Measurements from ENCODE around the gene NKX1-1. TPM values are rescaled to one million over a fixed set of nuclear protein-coding genes. Genes with fewer than 3 reads are reported as not detected.

Gene NKX1-1
- total RNA-seq, 1 experiment from 2014 or later, result not detected

GRCh38 chr4:1361431-1361830 lies 44.8 kb downstream of the NKX1-1 start:
- DNase-seq (ENCODE audit: low read depth), result no peak

DNA sequence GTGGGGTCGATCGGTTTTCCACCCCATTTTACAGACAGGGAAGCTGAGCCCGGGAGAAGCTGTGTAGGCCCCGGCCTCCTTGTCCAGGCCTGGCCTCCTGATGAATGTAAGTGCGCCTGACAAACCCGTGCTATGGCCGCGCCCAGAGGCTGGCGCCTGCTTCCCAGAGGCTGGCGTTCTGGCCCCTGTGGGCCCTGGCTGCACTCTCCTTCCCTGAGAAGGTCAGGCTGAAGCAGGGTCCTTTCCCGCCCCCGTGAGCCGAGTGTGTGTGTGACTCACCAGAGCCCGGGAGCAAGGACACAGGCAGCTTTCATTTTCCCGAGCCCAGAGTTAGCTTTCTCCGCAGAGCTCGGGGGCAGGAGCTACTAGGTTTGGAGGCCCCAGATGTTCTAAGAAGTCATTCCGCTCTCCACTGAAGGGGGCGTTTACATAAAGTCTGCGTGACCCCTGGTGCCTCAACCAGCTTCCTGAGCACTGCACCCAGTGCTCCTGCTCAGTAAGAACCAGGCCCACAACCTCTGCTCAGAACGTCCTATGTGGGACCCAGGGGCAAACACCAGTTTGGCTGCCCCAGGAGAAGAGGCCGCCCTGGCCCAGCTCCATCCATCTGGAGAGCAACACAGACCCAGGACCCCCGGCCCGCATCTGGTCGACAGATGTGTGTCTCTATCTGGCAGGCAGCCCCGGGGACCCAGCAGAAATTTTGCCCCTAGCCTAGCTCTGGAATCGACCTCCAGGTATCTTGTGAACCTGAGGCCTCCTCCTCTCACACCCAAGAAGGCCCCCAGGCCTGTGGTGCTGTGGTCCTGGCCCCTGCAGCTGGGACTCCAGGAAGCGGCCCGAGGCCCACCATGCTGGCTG lies 45.6 kb downstream of the NKX1-1 start:
- no peak for DNase-seq (ENCODE audit: low read depth)

DNA sequence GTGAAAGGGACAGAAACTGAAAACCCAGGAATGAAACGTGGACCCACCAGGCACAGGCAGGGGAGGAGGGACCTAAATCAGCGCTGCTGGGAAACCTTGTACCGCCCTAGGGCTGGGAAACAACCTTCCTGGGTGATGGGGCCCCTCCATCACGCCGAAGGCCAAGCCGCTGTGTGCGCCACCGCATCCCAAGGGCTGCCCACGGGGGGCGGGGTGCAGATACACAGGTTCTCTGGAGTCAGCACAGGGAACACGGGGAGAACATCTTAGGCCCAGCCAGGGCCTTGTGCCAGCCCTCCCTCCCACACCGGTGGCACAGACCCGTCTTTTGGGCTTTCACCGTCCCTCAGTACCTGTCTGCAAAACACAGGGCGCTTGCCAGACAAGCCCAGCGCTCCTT lies 46.3 kb downstream of the NKX1-1 start:
- no peak for DNase-seq (ENCODE audit: low read depth)

DNA sequence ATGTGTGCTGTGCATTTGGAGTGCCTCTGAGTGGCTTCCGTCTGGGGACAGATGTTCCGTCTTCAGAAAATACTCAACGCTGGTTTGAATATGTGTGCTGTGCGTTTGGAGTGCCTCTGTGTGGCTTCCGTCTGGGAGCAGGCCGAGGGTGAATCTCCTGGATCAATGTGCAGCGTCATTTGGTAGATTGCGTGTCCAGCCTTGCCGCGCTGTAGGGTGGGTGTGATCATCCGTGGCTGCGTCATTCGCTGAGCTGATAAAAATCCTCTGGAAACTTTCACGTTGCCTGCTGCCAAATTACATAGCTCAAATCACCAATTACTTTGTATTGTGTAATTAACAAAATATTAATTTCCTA lies 47.1 kb downstream of the NKX1-1 start:
- no peak for DNase-seq (ENCODE audit: low read depth)

GRCh38 chr4:1358421-1359143 lies 47.7 kb downstream of the NKX1-1 start:
- no peak for DNase-seq (ENCODE audit: low read depth)

DNA sequence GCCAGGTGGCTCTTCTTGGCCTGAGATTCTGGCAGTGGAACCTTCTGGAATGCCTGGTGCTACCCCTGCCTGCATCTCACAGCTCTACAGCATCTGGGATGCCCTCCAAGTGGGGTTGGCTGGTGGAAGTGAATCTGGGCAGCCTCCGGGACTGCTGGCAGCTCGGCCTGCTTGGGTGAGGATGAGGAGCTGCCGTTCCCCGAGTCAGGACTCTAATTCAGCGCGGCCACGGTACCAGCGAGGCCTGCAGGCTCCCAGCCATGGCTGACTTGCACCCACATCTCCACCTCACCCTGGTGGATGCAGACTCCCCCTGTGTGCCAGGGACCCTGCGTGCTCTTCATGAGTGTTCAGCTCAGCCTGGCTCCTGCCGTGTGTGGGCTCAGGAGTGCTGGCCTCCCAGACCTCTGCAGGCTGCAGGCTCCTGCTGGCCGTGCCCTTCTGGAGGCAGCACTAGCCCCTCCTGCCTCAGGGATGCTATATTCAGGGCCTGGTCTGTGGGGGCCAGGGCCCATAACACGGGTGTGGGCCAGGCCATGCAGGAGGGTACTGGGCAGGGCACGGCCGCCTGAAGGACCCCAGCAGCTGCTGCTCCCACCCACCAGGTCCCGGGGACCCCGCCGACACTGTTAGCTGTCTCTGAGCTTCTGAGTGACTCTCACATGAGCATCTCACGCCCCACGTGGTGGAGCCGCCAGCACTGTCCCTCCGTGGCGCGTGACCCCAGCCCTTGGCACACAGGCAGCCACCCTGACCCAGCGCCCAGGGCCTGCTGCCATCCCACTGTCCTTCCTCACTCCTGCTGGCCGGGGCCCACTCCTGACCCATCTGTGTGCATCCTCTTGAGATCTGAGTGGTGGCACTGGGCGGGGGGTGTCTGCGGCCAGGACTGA lies 48.6 kb downstream of the NKX1-1 start:
- no peak for DNase-seq (ENCODE audit: low read depth)

GRCh38 chr4:1356181-1356998 lies 49.9 kb downstream of the NKX1-1 start:
- peak; percentile 28 for DNase-seq (ENCODE audit: low read depth)

DNA sequence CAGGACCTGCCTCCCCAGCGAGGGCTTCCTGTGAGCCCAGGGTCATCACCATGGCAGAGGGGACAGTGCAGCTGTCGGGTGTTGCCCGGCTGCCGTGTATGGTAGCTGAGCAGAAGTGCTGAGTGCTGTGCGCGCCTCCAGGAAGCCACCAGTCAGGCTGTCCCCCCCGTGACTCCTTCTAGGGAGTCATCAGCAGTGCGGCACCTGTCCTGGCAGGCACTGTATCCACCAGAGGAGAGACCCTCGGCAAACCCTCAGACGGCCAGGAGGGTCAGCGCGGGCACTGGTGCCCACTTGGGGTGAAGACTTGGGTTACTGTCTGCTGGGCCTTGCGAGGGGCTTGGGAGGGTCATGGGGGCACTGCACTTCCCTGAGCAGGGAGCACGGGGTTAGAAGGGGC lies 50.9 kb downstream of the NKX1-1 start:
- no peak for DNase-seq (ENCODE audit: low read depth)

DNA sequence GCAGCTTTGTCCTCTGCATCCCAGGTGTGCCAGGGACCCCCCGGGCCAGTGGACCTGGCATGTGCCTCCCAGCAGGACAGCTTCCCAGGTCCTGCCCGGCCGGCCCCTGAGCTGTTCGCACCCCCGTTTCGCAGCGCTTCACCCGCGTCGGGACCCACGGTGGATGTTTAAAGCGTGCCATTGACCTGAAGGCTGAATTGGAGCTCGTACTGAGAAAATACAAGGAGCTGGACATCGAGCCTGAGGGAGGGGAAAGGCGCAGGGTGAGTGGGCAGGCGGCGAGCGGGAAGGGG lies 51.3 kb downstream of the NKX1-1 start:
- DNase-seq (ENCODE audit: low read depth), result no peak

DNA sequence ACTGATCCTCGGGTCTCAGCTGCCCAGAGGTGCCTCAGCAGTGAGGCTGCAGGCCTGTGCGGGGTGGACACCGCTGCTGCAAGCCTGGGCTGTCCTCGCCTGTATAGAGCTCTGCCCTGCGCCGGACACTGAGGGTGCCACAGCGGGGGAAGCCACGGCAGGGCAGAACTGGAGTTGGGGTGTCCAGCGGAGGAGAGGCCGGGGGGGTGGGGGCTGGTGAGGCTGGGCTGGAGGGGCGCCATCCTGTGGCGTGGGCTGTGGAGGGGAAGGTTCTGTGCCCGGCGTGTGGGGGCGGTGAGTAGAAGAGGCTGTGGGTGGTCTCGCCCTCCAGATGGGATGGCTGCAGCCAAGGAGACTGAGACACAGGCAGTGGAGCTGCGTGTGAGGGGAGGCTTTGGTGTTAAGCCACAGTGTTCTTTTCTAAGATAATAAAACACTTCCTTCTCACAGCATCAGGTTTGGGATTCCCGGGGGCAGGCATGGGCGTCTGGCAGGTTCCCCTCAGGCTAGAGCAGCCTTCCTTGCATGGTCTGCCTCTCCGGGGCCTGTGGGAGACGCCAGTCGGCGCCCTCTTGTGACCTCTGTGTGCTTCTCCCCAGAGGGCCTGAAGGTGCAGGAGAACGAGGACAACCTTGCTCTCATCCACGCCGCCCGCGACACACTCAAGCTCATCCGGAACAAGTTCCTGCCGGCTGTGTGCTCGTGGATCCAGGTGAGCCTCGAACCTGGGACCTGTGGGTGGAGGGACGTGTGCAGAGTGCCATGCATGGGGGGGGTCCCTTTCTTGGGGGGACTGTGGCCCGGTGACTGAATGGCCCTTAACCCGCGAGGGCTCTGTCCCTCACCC lies 51.9 kb downstream of the NKX1-1 start:
- no peak for DNase-seq (ENCODE audit: low read depth)

DNA sequence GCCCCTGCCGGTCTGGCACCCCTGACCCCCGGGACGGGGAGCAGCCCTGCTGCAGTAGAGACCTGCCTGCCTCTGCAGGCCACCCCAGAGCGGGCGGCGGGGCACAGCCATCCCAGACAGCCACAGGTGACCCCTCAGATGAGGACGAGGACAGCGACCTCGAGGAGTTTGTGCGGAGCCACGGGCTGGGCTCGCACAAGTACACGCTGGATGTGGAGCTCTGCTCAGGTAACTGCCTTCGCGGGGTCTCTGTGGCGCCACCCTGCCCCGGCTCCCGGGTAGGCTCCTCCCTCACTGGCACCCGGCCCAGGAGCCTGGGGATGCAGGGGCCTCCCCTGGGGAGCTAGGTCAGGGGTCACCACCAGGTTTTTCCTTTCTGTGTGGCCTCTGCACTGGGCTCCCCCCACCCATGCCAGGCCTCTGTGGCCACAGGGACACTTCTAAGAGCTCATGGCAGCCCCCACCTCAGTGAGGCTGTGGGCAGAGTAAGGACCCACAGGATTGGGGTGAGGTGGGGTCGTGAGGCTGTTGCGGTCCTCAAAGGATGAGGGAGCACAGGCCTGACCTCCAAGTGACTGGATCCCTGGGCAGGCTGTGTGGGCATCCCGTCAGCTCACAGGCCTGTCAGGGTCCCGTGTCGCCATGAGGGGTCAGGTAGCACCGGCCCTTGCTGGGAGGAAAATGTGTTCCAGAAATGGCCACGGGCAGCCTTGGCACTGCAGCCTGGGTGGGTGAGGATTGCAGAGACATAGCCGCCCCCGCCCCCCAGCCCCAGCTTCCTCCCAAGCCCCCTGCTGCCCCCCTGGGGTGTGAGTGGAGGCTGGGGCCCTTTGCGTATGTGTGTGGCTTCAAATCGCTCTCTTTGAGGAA lies 52.8 kb downstream of the NKX1-1 start:
- no peak for DNase-seq (ENCODE audit: low read depth)

Other genes with a start within 250 kb of the NKX1-1 start
- 0.58 and 1.1 TPM in 2 replicates for gene SPON2, start 233.9 kb downstream of the NKX1-1 start, total RNA-seq (2014; rRNA removed)
- 210 and 215 TPM in 2 replicates for gene CTBP1, start 157.3 kb downstream of the NKX1-1 start, total RNA-seq (2014; rRNA removed)
- gene MAEA, start 116.6 kb downstream of the NKX1-1 start, total RNA-seq (2014; rRNA removed), result 93.6 and 94.1 TPM in 2 replicates
- 6.3 and 11.1 TPM in 2 replicates for gene UVSSA, start 59.2 kb downstream of the NKX1-1 start, total RNA-seq (2014; rRNA removed)